HG03095 (cell line): ENCODE results near the gene ZNF837.

Experiments used
- ATAC-seq: cut with Tn5 transposase; IDR thresholded peaks from one replicate; pipeline ENCODE4 v1.9.1; 2021; ENCODE audit warnings: moderate library complexity; ENCODE audit not compliant: unreplicated experiment

ZNF837 gene

GRCh38 chr19:58372311-58373133 lies 8.3 kb downstream of the ZNF837 start:
- no peak for ATAC-seq

GRCh38 chr19:58368561-58369360 lies 12.1 kb downstream of the ZNF837 start:
- no peak for ATAC-seq

GRCh38 chr19:58367698-58368454 lies 13.0 kb downstream of the ZNF837 start:
- ATAC-seq, result no peak

- no peak for ATAC-seq
These were observed 14.0 kb downstream of the ZNF837 start for GRCh38 chr19:58366585-58367430.

- ATAC-seq, result no peak
These were observed 16.7 kb downstream of the ZNF837 start for GRCh38 chr19:58364146-58364545.

- peak; percentile 73 for ATAC-seq
These were observed 18.4 kb downstream of the ZNF837 start, which contains the start of gene ZNF497 for GRCh38 chr19:58362272-58362994. ZNF497 (minus strand) TSS chr19:58362751; CDS start chr19:58357635, 5,116 bp downstream.

GRCh38 chr19:58361900-58362271 lies 18.9 kb downstream of the ZNF837 start:
- ATAC-seq, result peak; percentile 6

- no peak for ATAC-seq
These were observed 23.2 kb downstream of the ZNF837 start for GRCh38 chr19:58357481-58358145.

- no peak for ATAC-seq
These were observed 23.9 kb downstream of the ZNF837 start for GRCh38 chr19:58356766-58357480.

GRCh38 chr19:58355908-58356765 lies 24.7 kb downstream of the ZNF837 start:
- ATAC-seq, result no peak

GRCh38 chr19:58355215-58355796 lies 25.5 kb downstream of the ZNF837 start:
- no peak for ATAC-seq

- no peak for ATAC-seq
These were observed 26.3 kb downstream of the ZNF837 start for GRCh38 chr19:58354478-58355030.

GRCh38 chr19:58353717-58354477 lies 26.9 kb downstream of the ZNF837 start:
- ATAC-seq, result no peak

GRCh38 chr19:58352760-58353671 lies 27.8 kb downstream of the ZNF837 start, which contains the start of gene A1BG:
A1BG (minus strand) TSS chr19:58353492; CDS start chr19:58353437, 55 bp downstream.
- ATAC-seq, result no peak
